ENCODE results near the gene CREB5. TPM values are rescaled to one million over a fixed set of nuclear protein-coding genes. Genes with fewer than 3 reads are reported as not detected.
"Not testable (repeated sequence)": the region's sequence is repeated elsewhere in the genome, so short reads cannot be mapped to it uniquely, and the experiment has no call there.

CREB5 gene
- total RNA-seq, 4 donors from 2014 or later, result 6.6 to 18.6 (median 12.6) TPM

DNA sequence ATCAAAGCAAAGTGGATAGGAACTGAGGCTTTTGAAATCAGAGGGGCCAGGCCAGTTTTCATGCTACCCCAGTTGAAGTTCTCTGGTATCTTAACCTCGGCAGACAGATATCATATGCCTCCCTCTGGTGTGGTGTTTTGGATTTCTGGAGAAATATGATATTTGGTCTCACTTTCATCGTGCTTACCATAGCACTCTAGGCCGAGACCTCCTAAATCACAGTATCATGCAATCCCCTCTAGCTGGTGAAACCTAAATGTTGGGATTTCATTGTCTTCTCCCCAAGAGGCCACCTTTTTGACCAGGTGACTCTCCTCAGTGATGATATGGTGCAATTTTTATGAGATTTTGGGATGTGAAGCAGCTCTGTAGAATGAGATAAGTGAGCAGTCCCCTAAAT lies 183.5 kb downstream of the CREB5 start:
- TF ChIP-seq POLR2AphosphoS5 (IDR thresholded peaks at IDR 0.05), result no peak
- no peak for TF ChIP-seq EP300 (IDR thresholded peaks at IDR 0.05)
- TF ChIP-seq POLR2A (IDR thresholded peaks at IDR 0.05; ENCODE audit: low read depth), result no peak
- intact Hi-C loops (cut with DNase I), result no loop called here
- Histone ChIP-seq H3K9me3 (no peaks in the 10 kb centered on the region), H3K4me1 (no peaks in the 10 kb centered on the region), H3K27ac (replicated peaks in 1 of 4) (no peak overlapping the region), H3K36me3 (no peaks in the 10 kb centered on the region), H3K27me3 (no peaks in the 10 kb centered on the region), H3K4me3 (no peak overlapping the region)
- WGBS, result 86% methylated on average over 3 of the region's 3 CpGs
- no peak for DNase-seq (ENCODE audit: extremely low spot score)

- no peaks in the 10 kb centered on the region for H3K9me3 ChIP-seq
- intact Hi-C loops (cut with DNase I), result no loop called here
- WGBS, result 87% methylated on average over 2 of the region's 2 CpGs
- no peaks in the 10 kb centered on the region for H3K4me1 ChIP-seq
- H3K36me3 ChIP-seq, result no peaks in the 10 kb centered on the region
- DNase-seq (ENCODE audit: extremely low spot score), result no peak
- H3K4me3 ChIP-seq, result no peak overlapping the region
- TF ChIP-seq EP300 (IDR thresholded peaks at IDR 0.05) (no peak), POLR2AphosphoS5 (IDR thresholded peaks at IDR 0.05) (no peak), POLR2A (IDR thresholded peaks at IDR 0.05; ENCODE audit: low read depth) (no peak), CTCF (IDR thresholded peaks at IDR 0.05) (no peak)
- H3K27me3 ChIP-seq, result no peaks in the 10 kb centered on the region
- no peak overlapping the region for H3K27ac ChIP-seq (replicated peaks in 1 of 4)
Observed at GRCh38 chr7:28596245-28596935, 184.1 kb downstream of the CREB5 start.

GRCh38 chr7:28597284-28597683 lies 185.0 kb downstream of the CREB5 start:
- no peak for DNase-seq (ENCODE audit: extremely low spot score)
- TF ChIP-seq EP300 (IDR thresholded peaks at IDR 0.05) (no peak), POLR2A (IDR thresholded peaks at IDR 0.05; ENCODE audit: low read depth) (no peak), CTCF (IDR thresholded peaks at IDR 0.05) (no peak), POLR2AphosphoS5 (IDR thresholded peaks at IDR 0.05) (no peak)
- Histone ChIP-seq H3K9me3 (no peaks in the 10 kb centered on the region), H3K27ac (replicated peaks in 1 of 4) (no peak overlapping the region), H3K4me1 (no peaks in the 10 kb centered on the region), H3K4me3 (no peak overlapping the region), H3K36me3 (no peaks in the 10 kb centered on the region), H3K27me3 (no peaks in the 10 kb centered on the region)
- WGBS, result 94% methylated on average over 2 of the region's 2 CpGs
- intact Hi-C loops (cut with DNase I), result no loop called here

- H3K4me3 ChIP-seq; H3K36me3 ChIP-seq; H3K27ac ChIP-seq (replicated peaks in 1 of 4); H3K9me3 ChIP-seq; H3K4me1 ChIP-seq; H3K27me3 ChIP-seq; intact Hi-C loops (cut with DNase I); DNase-seq (ENCODE audit: extremely low spot score): not testable (repeated sequence)
- 77% methylated on average over 5 of the region's 5 CpGs for WGBS
Observed at GRCh38 chr7:28598037-28598436, 185.7 kb downstream of the CREB5 start.

DNA sequence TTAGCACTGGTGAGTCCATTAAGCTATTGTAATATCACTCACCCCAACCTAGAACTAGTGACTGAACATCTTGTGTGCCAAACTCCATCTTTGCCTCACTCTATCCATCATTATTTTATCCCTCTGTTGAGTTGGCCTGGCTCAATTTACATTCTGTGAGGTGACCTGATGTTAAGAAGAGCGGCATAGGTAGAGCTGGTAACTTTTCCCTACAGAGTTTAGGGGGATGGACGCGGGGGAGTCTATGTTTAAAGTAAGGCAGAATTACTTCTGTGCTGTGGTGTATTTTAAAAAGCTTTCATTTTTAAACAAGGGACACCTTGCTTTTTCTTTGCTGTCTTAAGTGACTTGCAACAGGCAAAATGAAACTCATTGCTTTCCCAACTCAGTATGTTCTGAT lies 186.3 kb downstream of the CREB5 start:
- WGBS, result 83% methylated on average over 3 of the region's 3 CpGs
- Histone ChIP-seq H3K4me1 (no peaks in the 10 kb centered on the region), H3K27me3 (no peaks in the 10 kb centered on the region), H3K4me3 (no peak overlapping the region), H3K9me3 (no peaks in the 10 kb centered on the region), H3K27ac (replicated peaks in 1 of 4) (no peak overlapping the region), H3K36me3 (no peaks in the 10 kb centered on the region)
- DNase-seq (ENCODE audit: extremely low spot score), result no peak
- TF ChIP-seq CTCF (IDR thresholded peaks at IDR 0.05), result no peak
- no peak for TF ChIP-seq POLR2AphosphoS5 (IDR thresholded peaks at IDR 0.05)
- no peak for TF ChIP-seq EP300 (IDR thresholded peaks at IDR 0.05)
- TF ChIP-seq POLR2A (IDR thresholded peaks at IDR 0.05; ENCODE audit: low read depth), result no peak
- intact Hi-C loops (cut with DNase I), result no loop called here

DNA sequence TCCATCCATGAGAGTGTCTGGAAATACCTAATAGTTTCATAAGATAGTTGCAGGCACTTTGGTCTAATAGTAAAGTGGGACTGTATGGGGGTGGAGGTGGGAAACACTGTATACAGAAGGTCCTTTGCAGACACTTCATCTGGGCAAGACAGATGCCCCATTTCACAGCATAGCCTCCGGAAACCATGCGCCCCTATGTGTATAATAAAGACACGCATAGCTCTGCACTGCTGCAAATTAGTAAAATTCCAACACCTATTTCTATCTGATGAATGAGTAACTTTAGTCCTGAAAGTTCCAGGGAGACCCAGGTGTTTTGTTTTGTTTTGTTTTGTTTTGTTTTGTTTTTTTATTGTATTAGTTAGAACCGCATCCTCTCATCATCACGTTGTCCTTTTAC lies 187.1 kb downstream of the CREB5 start:
- TF ChIP-seq EP300 (IDR thresholded peaks at IDR 0.05) (no peak), POLR2AphosphoS5 (IDR thresholded peaks at IDR 0.05) (no peak), CTCF (IDR thresholded peaks at IDR 0.05) (no peak), POLR2A (IDR thresholded peaks at IDR 0.05; ENCODE audit: low read depth) (no peak)
- H3K9me3 ChIP-seq, result no peaks in the 10 kb centered on the region
- intact Hi-C loops (cut with DNase I), result no loop called here
- no peaks in the 10 kb centered on the region for H3K36me3 ChIP-seq
- 93% methylated on average over 5 of the region's 5 CpGs for WGBS
- H3K4me3 ChIP-seq, result no peak overlapping the region
- H3K27ac ChIP-seq (replicated peaks in 1 of 4), result no peak overlapping the region
- no peaks in the 10 kb centered on the region for H3K4me1 ChIP-seq
- no peaks in the 10 kb centered on the region for H3K27me3 ChIP-seq
- no peak for DNase-seq (ENCODE audit: extremely low spot score)

Data from esophagus muscularis mucosa (tissue), 4 donors.